Gastrocnemius medialis (tissue), 4 donors: ENCODE data around the gene NYNRIN. TPM values are rescaled to one million over a fixed set of nuclear protein-coding genes. Genes with fewer than 3 reads are reported as not detected.
"Not testable (repeated sequence)": the region's sequence is repeated elsewhere in the genome, so short reads cannot be mapped to it uniquely, and the experiment has no call there.

Source experiments
- ATAC-seq, 2 donors: fragments of 150-250 bp; one replicate each; pipeline ENCODE4 v1.9.1; 2016
- DNase-seq, 2 donors: peaks; one replicate each; pipeline ENCODE4 v3.0.0-alpha.2; 2019
- H3K27ac ChIP-seq, 4 donors: fragments of 200-600 bp; sonication (generic); 1 replicate in 1 of 4; 2 replicates in 3 of 4; pipeline ENCODE4 v1.5.1; 2016 to 2018; ENCODE audit warnings: mild to moderate bottlenecking in 2 of 4, moderate library complexity in 1 of 4
- H3K27me3 ChIP-seq, 3 donors: fragments of 200-600 bp; sonication (generic) in 2 of 3; 1 replicate in 1 of 3; 2 replicates in 2 of 3; pipeline versions ENCODE4 v1.5.1 to v1.6.0; 2016 to 2019; ENCODE audit warnings: mild to moderate bottlenecking in 1 of 3, moderate library complexity in 1 of 3
- H3K36me3 ChIP-seq, 2 donors: fragments of 200-600 bp; sonication (generic) in 1 of 2; one replicate each; pipeline ENCODE4 v1.5.1; 2017 to 2018
- H3K4me1 ChIP-seq, 2 donors: fragments of 200-600 bp; sonication (generic) in 1 of 2; one replicate each; pipeline ENCODE4 v1.5.1; 2016 to 2017; ENCODE audit warnings: mild to moderate bottlenecking in 2 of 2
- H3K4me3 ChIP-seq, 4 donors: fragments of 200-600 bp; sonication (generic) in 3 of 4; 1 replicate in 1 of 4; 2 replicates in 3 of 4; pipeline ENCODE4 v1.5.1; 2016 to 2019; ENCODE audit warnings: mild to moderate bottlenecking in 2 of 4
- H3K9me3 ChIP-seq, 3 donors: fragments of 200-600 bp; sonication (generic) in 2 of 3; 1 replicate in 1 of 3; 2 replicates in 2 of 3; pipeline ENCODE4 v1.5.1; 2016 to 2019
- POLR2A ChIP-seq, 2 donors: fragments of 450-650 bp; IDR thresholded peaks; one replicate each; pipeline ENCODE4 v1.6.1; 2017; ENCODE audit warnings: antibody characterized with exemption in 2 of 2, mild to moderate bottlenecking in 2 of 2, moderate library complexity in 2 of 2
- in situ Hi-C, 4 donors: fragments of 200-750 bp; cut with MboI; loops; one replicate each; pipeline versions ENCODE4 v1.15.0 to v1.8.0; 2017; ENCODE audit warnings: low sequenced_read_pairs in 4 of 4
- intact Hi-C: fragments of 100-400 bp; cut with DNase I; formaldehyde crosslinking; loops from one replicate; pipeline ENCODE4 v1.15.1; 2023; ENCODE audit warnings: low total_unique reads
- total RNA-seq, 4 donors: library from RNA; depleted of rRNA; stranded (reverse); fragments of >200 nt; gene quantifications; one replicate each; pipeline versions ENCODE4 v1.1.0 to v1.2.3, GENCODE V29; 2016
- TF ChIP-seq, protein P1 (sequence below), 5 experiments: fragments of 450-650 bp in 3 of 5; fragments of 200-600 bp in 2 of 5; sonication (generic) in 2 of 5; IDR thresholded peaks in 4 of 5; conservative IDR thresholded peaks in 1 of 5; 1 replicate in 4 of 5; 2 replicates in 1 of 5; pipeline ENCODE4 v1.5.1; 2016 to 2019; ENCODE audit warnings: antibody characterized with exemption in 5 of 5, mild to moderate bottlenecking in 3 of 5, moderate library complexity in 3 of 5

Gene NYNRIN
- 1 to 10 TPM in 3 of 4 donors, under 1 TPM in 1; 0.87 to 3.7 (median 2.1) TPM for total RNA-seq

DNA sequence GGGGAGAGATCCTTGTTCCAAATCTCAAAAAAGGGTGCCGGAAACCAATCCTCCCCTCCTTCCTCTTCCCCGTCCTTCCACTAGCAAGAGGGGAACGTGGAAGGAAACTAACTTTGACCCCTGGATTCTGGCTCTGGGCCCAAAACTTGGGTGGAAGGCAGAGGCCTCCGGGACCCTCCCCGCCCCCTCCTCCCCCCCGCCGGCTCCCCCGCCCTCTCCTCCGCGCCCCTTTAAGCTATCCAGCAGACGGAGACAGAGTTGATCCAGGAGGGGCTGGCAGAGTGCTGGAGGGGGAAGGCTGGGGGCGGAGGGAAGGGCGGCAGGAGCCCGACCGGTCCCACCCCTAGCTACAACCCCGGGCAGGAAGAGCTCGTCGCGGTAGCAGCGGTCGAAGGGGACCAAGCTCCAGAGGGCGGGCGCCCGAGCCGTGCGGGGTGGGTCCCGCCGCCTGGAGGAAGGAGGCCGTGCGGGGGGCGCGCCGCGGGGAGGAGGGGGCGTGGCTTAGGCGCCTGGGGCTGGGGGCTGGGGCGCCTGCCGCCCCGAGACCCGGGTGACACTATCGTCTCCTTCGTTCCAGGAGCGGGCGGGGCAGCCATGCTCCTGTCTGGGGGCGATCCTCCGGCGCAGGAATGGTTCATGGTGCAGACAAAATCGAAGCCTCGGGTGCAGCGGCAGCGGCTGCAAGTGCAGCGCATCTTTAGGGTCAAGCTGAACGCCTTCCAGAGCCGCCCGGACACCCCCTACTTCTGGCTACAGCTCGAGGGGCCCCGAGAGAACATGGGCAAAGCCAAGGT is at the start of gene NYNRIN:
NYNRIN (plus strand) TSS at position 351 of the 794 bp plus-strand sequence; CDS start at position 595, 244 bp downstream.
- in situ Hi-C loops (no loop called here), intact Hi-C loops (no loop called here)
- no peak for TF ChIP-seq POLR2A (IDR thresholded peaks at IDR 0.05)
- TF ChIP-seq, protein P1, sequence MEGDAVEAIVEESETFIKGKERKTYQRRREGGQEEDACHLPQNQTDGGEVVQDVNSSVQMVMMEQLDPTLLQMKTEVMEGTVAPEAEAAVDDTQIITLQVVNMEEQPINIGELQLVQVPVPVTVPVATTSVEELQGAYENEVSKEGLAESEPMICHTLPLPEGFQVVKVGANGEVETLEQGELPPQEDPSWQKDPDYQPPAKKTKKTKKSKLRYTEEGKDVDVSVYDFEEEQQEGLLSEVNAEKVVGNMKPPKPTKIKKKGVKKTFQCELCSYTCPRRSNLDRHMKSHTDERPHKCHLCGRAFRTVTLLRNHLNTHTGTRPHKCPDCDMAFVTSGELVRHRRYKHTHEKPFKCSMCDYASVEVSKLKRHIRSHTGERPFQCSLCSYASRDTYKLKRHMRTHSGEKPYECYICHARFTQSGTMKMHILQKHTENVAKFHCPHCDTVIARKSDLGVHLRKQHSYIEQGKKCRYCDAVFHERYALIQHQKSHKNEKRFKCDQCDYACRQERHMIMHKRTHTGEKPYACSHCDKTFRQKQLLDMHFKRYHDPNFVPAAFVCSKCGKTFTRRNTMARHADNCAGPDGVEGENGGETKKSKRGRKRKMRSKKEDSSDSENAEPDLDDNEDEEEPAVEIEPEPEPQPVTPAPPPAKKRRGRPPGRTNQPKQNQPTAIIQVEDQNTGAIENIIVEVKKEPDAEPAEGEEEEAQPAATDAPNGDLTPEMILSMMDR (IDR thresholded peaks at IDR 0.05 in 4 of 5, conservative IDR thresholded peaks at IDR 0.05 in 1 of 5): no peak
- ATAC-seq (peak; percentile 50 to 68), DNase-seq (no peak)
- H3K4me3 ChIP-seq: peak within 1 kb of the TSS; percentile 57 to 69 (median 58)
- H3K27me3 ChIP-seq: peaks cover 0 to 10% (median 0%) of the 10 kb centered on the region in 3 donors
- H3K4me1 ChIP-seq: peaks cover 12 to 24% of the 10 kb centered on the region in 2 donors
- H3K9me3 ChIP-seq: no peaks in the 10 kb centered on the region
- no peaks in the 10 kb centered on the region for H3K36me3 ChIP-seq
- peak within 1 kb of the TSS; percentile 55 to 73 (median 70) for H3K27ac ChIP-seq

DNA sequence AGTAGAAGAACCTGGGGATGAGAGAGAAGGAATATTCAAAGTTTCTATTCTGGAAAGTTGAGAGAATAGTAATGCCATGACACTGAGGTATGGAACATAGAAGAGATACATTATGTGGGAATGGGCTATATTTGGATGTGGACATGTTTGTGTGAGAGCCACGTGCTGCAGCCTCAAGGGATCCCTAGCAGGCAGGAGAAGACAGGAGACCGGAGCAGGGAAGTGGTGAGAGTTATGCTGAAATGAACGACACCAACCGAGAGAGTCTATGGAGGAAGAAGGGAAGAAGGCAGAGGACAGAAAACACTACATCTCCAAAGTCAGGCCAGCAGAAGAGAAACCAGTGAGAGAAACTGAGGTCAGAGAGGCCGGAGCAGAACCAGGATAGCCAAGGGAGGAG is 49.1 kb upstream of the NYNRIN start:
- ATAC-seq (no peak), DNase-seq (no peak)
- TF ChIP-seq POLR2A (IDR thresholded peaks at IDR 0.05): no peak
- H3K9me3 ChIP-seq: no peaks in the 10 kb centered on the region
- H3K4me3 ChIP-seq: no peak overlapping the region
- intact Hi-C loops (no loop called here), in situ Hi-C loops (no loop called here)
- no peaks in the 10 kb centered on the region for H3K36me3 ChIP-seq
- no peaks in the 10 kb centered on the region for H3K4me1 ChIP-seq
- H3K27me3 ChIP-seq: peaks cover 0 to 14% (median 9%) of the 10 kb centered on the region in 3 donors
- H3K27ac ChIP-seq: no peak overlapping the region

DNA sequence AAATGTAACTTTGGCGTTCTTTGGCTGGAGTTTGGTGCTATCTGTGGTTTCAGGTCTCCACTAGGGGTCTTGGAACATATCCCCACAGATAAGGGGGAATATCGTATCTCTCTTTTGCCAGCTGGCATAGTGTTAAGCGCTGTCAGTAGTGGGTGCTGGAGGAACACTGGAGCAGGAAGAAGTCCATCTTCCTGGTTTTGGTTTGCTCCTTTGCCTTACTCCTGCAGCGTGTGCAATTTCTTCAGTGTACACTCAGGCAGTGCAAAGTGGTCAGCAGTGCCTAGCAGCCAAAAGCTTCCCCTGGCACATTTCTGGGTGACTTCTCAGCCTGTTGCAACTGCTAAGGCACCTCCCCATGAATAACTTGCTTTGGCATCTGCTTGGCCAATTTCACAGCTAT is 47.3 kb upstream of the NYNRIN start:
- Histone ChIP-seq H3K36me3 (no peaks in the 10 kb centered on the region), H3K9me3 (no peaks in the 10 kb centered on the region), H3K27me3 (peaks cover 0 to 14% (median 9%) of the 10 kb centered on the region in 3 donors), H3K4me3 (no peak overlapping the region), H3K27ac (no peak overlapping the region), H3K4me1 (no peaks in the 10 kb centered on the region)
- DNase-seq (no peak), ATAC-seq (no peak)
- in situ Hi-C loops: no loop called here
- TF ChIP-seq POLR2A (IDR thresholded peaks at IDR 0.05): no peak
- TF ChIP-seq, protein P1 (IDR thresholded peaks at IDR 0.05 in 4 of 5, conservative IDR thresholded peaks at IDR 0.05 in 1 of 5): no peak
- intact Hi-C loops: no loop called here

DNA sequence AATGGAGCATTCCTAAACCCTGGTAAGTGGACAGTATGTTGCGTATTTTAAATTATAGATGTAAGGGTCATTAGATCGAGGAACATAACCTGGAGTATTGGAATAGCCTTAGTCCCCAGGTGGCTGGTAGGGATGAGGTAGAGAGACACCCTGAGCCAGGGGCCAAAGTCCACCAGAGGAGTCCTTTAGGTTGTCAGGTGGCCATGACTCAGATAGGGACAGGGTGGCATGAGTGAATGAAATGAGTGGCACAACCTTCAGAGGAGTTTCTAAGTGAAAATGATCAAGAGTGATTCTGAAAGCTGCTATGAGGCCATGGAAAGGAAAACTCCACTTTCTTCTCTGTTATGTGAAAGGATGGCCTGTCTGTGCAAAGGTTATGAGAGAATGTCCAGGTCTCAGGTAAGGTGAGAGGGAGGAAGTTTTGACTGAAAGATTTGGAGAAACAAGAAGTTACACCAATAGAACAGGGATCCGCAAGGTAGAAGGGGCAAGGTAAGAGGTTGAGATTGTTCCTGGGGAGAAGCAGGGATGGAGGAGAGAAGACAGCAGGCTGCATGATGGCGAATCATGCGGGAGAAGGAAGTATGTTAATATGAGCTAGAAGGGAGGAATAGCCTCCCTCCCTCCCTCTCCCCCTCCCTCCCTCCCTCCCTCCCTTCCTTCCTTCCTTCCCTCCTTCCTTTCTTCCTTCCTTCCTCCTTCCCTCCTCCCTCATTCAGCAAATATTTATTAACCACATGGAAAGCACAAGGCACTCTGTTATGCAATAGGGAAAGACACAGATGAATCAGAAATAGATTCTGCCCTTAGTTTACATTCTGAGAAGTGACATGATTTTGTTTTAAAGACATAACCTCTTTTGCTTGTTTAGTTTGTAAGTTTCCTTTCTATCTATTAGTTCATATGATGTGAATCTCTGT is 45.0 kb upstream of the NYNRIN start:
- TF ChIP-seq, protein P1 (IDR thresholded peaks at IDR 0.05 in 4 of 5, conservative IDR thresholded peaks at IDR 0.05 in 1 of 5): no peak
- no peak for TF ChIP-seq POLR2A (IDR thresholded peaks at IDR 0.05)
- no peak overlapping the region for H3K27ac ChIP-seq
- H3K9me3 ChIP-seq: no peaks in the 10 kb centered on the region
- in situ Hi-C loops (no loop called here), intact Hi-C loops (no loop called here)
- peaks cover 0 to 10% (median 9%) of the 10 kb centered on the region in 3 donors for H3K27me3 ChIP-seq
- H3K36me3 ChIP-seq: no peaks in the 10 kb centered on the region
- no peaks in the 10 kb centered on the region for H3K4me1 ChIP-seq
- H3K4me3 ChIP-seq: no peak overlapping the region
- DNase-seq: no peak
- ATAC-seq: no peak

DNA sequence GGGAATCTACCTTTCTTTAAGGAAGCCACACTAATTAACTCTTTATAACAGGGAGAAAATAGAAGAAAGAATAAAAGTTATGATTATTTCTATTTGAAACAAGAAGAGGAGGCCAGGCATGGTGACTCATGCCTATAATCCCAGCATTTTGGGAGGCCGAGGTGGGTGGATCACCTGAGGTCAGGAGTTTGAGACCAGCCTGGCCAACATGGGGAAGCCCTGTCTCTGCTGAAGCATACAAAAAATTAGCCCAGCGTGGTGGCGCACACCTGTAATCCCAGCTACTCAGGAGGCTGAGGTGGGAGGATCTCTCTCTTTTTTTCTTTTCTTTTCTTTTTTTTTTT is 44.3 kb upstream of the NYNRIN start:
- ATAC-seq, H3K4me1 ChIP-seq, H3K4me3 ChIP-seq, H3K9me3 ChIP-seq, intact Hi-C loops, DNase-seq, in situ Hi-C loops, H3K27ac ChIP-seq, H3K36me3 ChIP-seq, H3K27me3 ChIP-seq: not testable (repeated sequence)
